ENCODE data around the gene POU2F1. TPM values are rescaled to one million over a fixed set of nuclear protein-coding genes. Genes with fewer than 3 reads are reported as not detected.
A peak's percentile ranks its signal among the peaks of the same experiment; 100 is the strongest.
"Not testable (repeated sequence)": the region's sequence is repeated elsewhere in the genome, so short reads cannot be mapped to it uniquely, and the experiment has no call there.

Gene POU2F1
- total RNA-seq, 1 donor from 2014 or later, result 3.9 TPM

- DNase-seq (ENCODE audit: low read depth), result peak; percentile 79
- no peak for TF ChIP-seq CTCF (IDR thresholded peaks at IDR 0.05; ENCODE audit: insufficient read depth, low read length, severe bottlenecking)
- Histone ChIP-seq H3K4me3 (ENCODE audit: low read depth, low read length) (peak overlapping the region; percentile 72), H3K36me3 (ENCODE audit: control insufficient read depth, insufficient read depth, low read length) (no peaks in the 10 kb centered on the region), H3K27me3 (ENCODE audit: control insufficient read depth, insufficient read depth, low read length) (no peaks in the 10 kb centered on the region)
- no peak for FAIRE-seq
Observed at GRCh38 chr1:167221738-167222610, 1.3 kb downstream of the POU2F1 start.

- FAIRE-seq (no peak), DNase-seq (ENCODE audit: low read depth) (no peak)
- H3K27me3 ChIP-seq (ENCODE audit: control insufficient read depth, insufficient read depth, low read length), result no peaks in the 10 kb centered on the region
- H3K36me3 ChIP-seq (ENCODE audit: control insufficient read depth, insufficient read depth, low read length), result no peaks in the 10 kb centered on the region
- TF ChIP-seq CTCF (IDR thresholded peaks at IDR 0.05; ENCODE audit: insufficient read depth, low read length, severe bottlenecking), result no peak
- H3K4me3 ChIP-seq (ENCODE audit: low read depth, low read length), result no peak overlapping the region
Observed at GRCh38 chr1:167223144-167224103, 2.7 kb downstream of the POU2F1 start.

- not testable (repeated sequence) for H3K36me3 ChIP-seq (ENCODE audit: control insufficient read depth, insufficient read depth, low read length); H3K27me3 ChIP-seq (ENCODE audit: control insufficient read depth, insufficient read depth, low read length); H3K4me3 ChIP-seq (ENCODE audit: low read depth, low read length); FAIRE-seq; DNase-seq (ENCODE audit: low read depth)
Observed at GRCh38 chr1:167224734-167225235, 4.1 kb downstream of the POU2F1 start.

- H3K36me3 ChIP-seq (ENCODE audit: control insufficient read depth, insufficient read depth, low read length), result no peaks in the 10 kb centered on the region
- no peaks in the 10 kb centered on the region for H3K27me3 ChIP-seq (ENCODE audit: control insufficient read depth, insufficient read depth, low read length)
- no peak for FAIRE-seq
- no peak for TF ChIP-seq CTCF (IDR thresholded peaks at IDR 0.05; ENCODE audit: insufficient read depth, low read length, severe bottlenecking)
- H3K4me3 ChIP-seq (ENCODE audit: low read depth, low read length), result no peak overlapping the region
- DNase-seq (ENCODE audit: low read depth), result no peak
Observed at GRCh38 chr1:167225920-167226319, 5.2 kb downstream of the POU2F1 start.

GRCh38 chr1:167227934-167228378 is 7.3 kb downstream of the POU2F1 start:
- H3K27me3 ChIP-seq (ENCODE audit: control insufficient read depth, insufficient read depth, low read length), result no peaks in the 10 kb centered on the region
- no peak overlapping the region for H3K4me3 ChIP-seq (ENCODE audit: low read depth, low read length)
- H3K36me3 ChIP-seq (ENCODE audit: control insufficient read depth, insufficient read depth, low read length), result no peaks in the 10 kb centered on the region
- TF ChIP-seq CTCF (IDR thresholded peaks at IDR 0.05; ENCODE audit: insufficient read depth, low read length, severe bottlenecking), result no peak
- DNase-seq (ENCODE audit: low read depth) (peak; percentile 64), FAIRE-seq (no peak)

Data from bronchial epithelial cell (primary cell).